Left ventricle myocardium inferior (tissue), 1 donor: Measurements from ENCODE around the gene RXFP4. TPM values are rescaled to one million over a fixed set of nuclear protein-coding genes. Genes with fewer than 3 reads are reported as not detected.

Experiments
- DNase-seq: peaks from one replicate; pipeline ENCODE4 v3.0.0-alpha.2; 2020
- H3K27ac ChIP-seq: fragments of 200-600 bp; replicated peaks from 2 replicates; pipeline ENCODE4 v1.8.0; 2021
- H3K27me3 ChIP-seq: fragments of 200-600 bp; 2 replicates; pipeline ENCODE4 v1.8.0; 2021; ENCODE audit warnings: low read depth
- H3K36me3 ChIP-seq: fragments of 200-600 bp; 2 replicates; pipeline ENCODE4 v1.8.0; 2021
- H3K4me1 ChIP-seq: fragments of 200-600 bp; 2 replicates; pipeline ENCODE4 v1.8.0; 2021
- H3K4me3 ChIP-seq: fragments of 200-600 bp; 2 replicates; pipeline ENCODE4 v1.8.0; 2021; ENCODE audit warnings: mild to moderate bottlenecking, moderate library complexity
- H3K9me3 ChIP-seq: fragments of 200-600 bp; replicated peaks from 2 replicates; pipeline ENCODE4 v1.8.0; 2021
- CTCF ChIP-seq: fragments of 200-600 bp; IDR thresholded peaks from 2 replicates; pipeline ENCODE4 v1.8.0; 2021; ENCODE audit warnings: antibody characterized with exemption, mild to moderate bottlenecking, borderline replicate concordance
- intact Hi-C: fragments of 100-400 bp; cut with micrococcal nuclease; formaldehyde crosslinking; loops from one replicate; pipeline ENCODE4 v1.11.0; 2022
- total RNA-seq: library from RNA; stranded (reverse); fragmentation: NEBNext Ultra II Directional; extraction: Animal tissue kit (Norgen Biotek cat#: 25700); gene quantifications from one replicate; pipeline ENCODE4 v1.2.1, GENCODE V29; 2021
- donor health status: DM: no; HTN: yes; CAD: no; lungs with severe emphysema.

RXFP4 gene
- total RNA-seq, 1 donor from 2014 or later = not detected

DNA sequence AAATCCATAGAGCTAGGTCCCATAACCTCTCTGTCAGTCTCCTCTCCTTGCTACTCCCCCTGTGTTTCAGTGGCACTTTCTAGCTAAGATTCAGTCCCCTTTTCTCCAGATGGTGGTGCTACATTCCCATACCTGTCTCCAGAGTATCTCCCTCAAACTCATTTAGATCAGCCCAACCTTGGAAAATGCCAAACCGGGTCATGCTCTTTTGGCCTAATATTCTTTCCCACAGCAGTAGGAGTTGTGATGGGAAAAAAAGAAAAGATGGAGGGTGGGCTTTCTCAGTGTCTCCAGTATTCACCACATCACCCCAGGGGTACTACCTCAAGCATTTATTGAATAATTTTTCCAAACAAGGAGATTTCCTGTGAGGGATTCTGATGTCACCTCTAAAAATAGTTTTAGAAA is 3.2 kb upstream of the RXFP4 start:
- intact Hi-C loops = no loop called here
- H3K27ac ChIP-seq = peak overlapping the region; percentile 92
- H3K9me3 ChIP-seq = no peaks in the 10 kb centered on the region
- TF ChIP-seq CTCF = peak; percentile 81
- DNase-seq = no peak
- H3K27me3 ChIP-seq = no peaks in the 10 kb centered on the region
- H3K36me3 ChIP-seq = no peaks in the 10 kb centered on the region
- no peak overlapping the region for H3K4me3 ChIP-seq
- peaks cover 72% of the 10 kb centered on the region for H3K4me1 ChIP-seq

DNA sequence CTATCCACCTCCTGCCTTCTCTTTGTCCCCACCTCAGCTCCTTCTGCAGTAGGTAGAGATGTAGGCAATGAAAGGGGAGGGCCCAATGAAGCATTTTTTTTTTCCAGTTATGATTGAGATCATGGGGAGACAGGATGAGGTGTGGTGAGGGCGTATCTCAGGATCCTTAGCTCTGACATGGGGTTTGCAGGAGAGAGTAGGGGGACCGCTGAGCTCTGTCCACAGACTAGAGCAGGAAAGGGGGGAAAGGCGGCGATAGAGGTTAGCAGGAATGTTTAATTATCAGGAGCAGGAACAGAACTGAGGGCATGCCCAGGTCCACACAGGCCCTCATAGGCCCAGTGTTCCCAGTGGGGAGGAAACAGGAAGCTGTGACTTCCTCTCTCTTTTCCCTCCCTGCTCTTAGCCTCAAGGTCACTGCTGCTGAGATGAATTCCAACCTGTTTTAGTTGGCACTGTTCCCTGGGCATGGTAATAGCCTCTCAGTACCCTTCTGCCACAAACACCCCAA is 901 bp upstream of the RXFP4 start:
- TF ChIP-seq CTCF = no peak
- intact Hi-C loops = loop anchor here (2.0 kb wide), 1 partner anchor 48 kb away; no protein-coding TSS in a partner anchor
- peak overlapping the region; percentile 92 for H3K27ac ChIP-seq
- H3K36me3 ChIP-seq = no peaks in the 10 kb centered on the region
- H3K9me3 ChIP-seq = no peaks in the 10 kb centered on the region
- H3K27me3 ChIP-seq = no peaks in the 10 kb centered on the region
- peaks cover 63% of the 10 kb centered on the region for H3K4me1 ChIP-seq
- peak overlapping the region; percentile 26 for H3K4me3 ChIP-seq
- no peak for DNase-seq

DNA sequence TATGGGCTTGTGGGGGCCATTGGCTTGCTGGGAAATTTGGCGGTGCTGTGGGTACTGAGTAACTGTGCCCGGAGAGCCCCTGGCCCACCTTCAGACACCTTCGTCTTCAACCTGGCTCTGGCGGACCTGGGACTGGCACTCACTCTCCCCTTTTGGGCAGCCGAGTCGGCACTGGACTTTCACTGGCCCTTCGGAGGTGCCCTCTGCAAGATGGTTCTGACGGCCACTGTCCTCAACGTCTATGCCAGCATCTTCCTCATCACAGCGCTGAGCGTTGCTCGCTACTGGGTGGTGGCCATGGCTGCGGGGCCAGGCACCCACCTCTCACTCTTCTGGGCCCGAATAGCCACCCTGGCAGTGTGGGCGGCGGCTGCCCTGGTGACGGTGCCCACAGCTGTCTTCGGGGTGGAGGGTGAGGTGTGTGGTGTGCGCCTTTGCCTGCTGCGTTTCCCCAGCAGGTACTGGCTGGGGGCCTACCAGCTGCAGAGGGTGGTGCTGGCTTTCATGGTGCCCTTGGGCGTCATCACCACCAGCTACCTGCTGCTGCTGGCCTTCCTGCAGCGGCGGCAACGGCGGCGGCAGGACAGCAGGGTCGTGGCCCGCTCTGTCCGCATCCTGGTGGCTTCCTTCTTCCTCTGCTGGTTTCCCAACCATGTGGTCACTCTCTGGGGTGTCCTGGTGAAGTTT is 550 bp downstream of the RXFP4 start:
- Histone ChIP-seq H3K4me1 (peaks cover 63% of the 10 kb centered on the region), H3K9me3 (no peaks in the 10 kb centered on the region), H3K27me3 (no peaks in the 10 kb centered on the region), H3K27ac (peak overlapping the region; percentile 92), H3K4me3 (peak overlapping the region; percentile 26), H3K36me3 (peaks cover 8% of the 10 kb centered on the region)
- intact Hi-C loops = loop anchor here (2.0 kb wide), 1 partner anchor 47 kb away; no protein-coding TSS in a partner anchor
- no peak for TF ChIP-seq CTCF
- DNase-seq = no peak

- intact Hi-C loops = no loop called here
- H3K27ac ChIP-seq = peak overlapping the region; percentile 92
- H3K4me1 ChIP-seq = peaks cover 63% of the 10 kb centered on the region
- no peak for TF ChIP-seq CTCF
- H3K4me3 ChIP-seq = no peak overlapping the region
- peaks cover 15% of the 10 kb centered on the region for H3K36me3 ChIP-seq
- DNase-seq = no peak
- no peaks in the 10 kb centered on the region for H3K9me3 ChIP-seq
- no peaks in the 10 kb centered on the region for H3K27me3 ChIP-seq
Measured at GRCh38 chr1:155942578-155943141, 1.2 kb downstream of the RXFP4 start.

DNA sequence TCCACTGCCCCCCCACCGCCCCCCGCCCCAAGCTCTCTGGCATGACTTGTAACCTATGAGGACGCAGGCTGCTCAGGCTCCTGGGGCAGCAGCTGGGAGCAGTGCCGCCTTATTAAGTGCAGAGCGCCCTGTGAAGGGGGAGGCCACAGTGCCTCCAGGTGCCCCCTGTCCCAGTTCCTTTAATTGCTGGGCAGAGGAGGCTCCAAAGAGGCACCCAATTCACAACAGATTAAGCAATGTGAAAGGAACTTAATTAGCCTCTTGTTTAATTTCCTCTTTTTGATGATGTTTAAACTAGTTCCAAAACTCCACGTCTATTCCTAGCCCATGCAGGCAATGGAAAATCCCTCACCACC is 3.0 kb downstream of the RXFP4 start:
- Histone ChIP-seq H3K27me3 (no peaks in the 10 kb centered on the region), H3K36me3 (peaks cover 32% of the 10 kb centered on the region), H3K4me3 (no peak overlapping the region), H3K4me1 (peaks cover 49% of the 10 kb centered on the region), H3K9me3 (no peaks in the 10 kb centered on the region), H3K27ac (peak overlapping the region; percentile 14)
- no peak for DNase-seq
- TF ChIP-seq CTCF = no peak
- intact Hi-C loops = no loop called here
